Suprapubic skin (tissue), 4 donors: ENCODE measurements around the gene LRRC61.

Experiments used
- CTCF ChIP-seq, 2 donors: fragments of 200-600 bp in 1 of 2; fragments of 450-650 bp in 1 of 2; sonication (generic) in 1 of 2; IDR thresholded peaks; one replicate each; pipeline ENCODE4 v1.5.1; 2016 to 2019; ENCODE audit warnings: antibody characterized with exemption in 2 of 2, mild to moderate bottlenecking in 1 of 2, moderate library complexity in 1 of 2
- EP300 ChIP-seq: sonication (generic); formaldehyde crosslinking; IDR thresholded peaks from one replicate; pipeline ENCODE4 v1.6.1; 2017; ENCODE audit warnings: antibody characterized with exemption
- POLR2AphosphoS5 ChIP-seq, 3 donors: sonication (generic); formaldehyde crosslinking; IDR thresholded peaks; one replicate each; pipeline ENCODE4 v1.6.1; 2017; ENCODE audit warnings: antibody characterized with exemption in 3 of 3

GRCh38 chr7:150357771-150358427, 34.7 kb downstream of the LRRC61 start:
- TF ChIP-seq EP300 (no peak), CTCF (IDR thresholded peaks at IDR 0.05) (no peak), POLR2AphosphoS5 (IDR thresholded peaks at IDR 0.05) (no peak)
